SW480 (cell line): Measurements from ENCODE around the gene USH2A.

Experiments
- DNase-seq: peaks from one replicate; pipeline ENCODE4 v3.0.0-alpha.2; 2016; ENCODE audit warnings: low spot score

USH2A gene

DNA sequence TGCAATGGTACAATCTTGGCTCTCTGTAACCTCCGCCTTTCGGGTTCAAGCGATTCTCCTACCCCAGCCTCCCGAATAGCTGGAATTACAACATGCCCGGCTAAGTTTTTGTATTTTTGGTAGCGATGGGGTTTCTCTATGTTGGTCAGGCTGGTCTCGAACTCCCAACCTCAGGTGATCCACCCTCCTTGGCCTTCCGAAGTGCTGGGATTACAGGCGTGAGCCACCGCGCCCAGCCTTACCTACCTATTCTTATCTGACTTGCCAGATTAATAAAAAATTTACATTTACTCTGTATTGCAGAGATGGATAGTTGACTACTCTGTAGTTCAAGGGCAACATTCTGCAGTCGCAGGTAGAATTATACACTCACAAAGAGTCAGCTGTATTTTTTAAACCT lies 496.6 kb downstream of the USH2A start:
- no peak for DNase-seq

DNA sequence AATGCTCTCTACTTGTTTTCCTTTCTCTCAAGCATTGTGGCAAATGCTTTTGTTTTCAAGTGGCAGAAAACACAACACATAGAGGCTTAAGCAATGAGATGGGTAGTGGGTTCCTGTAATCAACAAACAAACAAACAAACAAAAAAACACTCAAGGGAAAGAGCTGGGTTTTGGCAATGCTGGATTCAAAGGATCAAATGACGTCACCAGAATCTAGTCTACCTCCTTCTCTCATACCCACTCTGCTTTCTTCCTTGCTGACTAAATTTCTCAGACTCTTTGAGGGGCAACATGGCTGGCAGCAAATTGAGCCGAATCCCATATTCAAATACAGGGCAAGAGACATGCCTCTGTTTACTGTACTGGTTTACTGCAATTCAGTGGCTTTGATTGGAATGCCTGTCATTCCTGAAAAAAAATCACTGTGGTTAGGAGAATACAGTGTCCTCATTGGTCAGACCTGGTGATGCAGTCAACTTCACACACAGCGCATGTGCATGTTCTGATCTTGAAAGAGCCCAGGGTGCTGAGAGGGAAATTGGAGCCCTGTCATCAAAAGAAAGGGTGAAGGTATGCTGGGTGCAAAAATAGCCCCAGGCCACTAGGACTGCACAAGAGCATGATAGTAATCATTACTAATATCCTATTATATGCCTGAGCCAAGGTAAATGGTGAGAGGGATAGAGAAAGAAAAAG lies 500.0 kb downstream of the USH2A start:
- peak; percentile 35 for DNase-seq

GRCh38 chr1:215911406-215911968 lies 511.8 kb downstream of the USH2A start:
- no peak for DNase-seq

GRCh38 chr1:215905493-215906115 lies 517.6 kb downstream of the USH2A start:
- no peak for DNase-seq

DNA sequence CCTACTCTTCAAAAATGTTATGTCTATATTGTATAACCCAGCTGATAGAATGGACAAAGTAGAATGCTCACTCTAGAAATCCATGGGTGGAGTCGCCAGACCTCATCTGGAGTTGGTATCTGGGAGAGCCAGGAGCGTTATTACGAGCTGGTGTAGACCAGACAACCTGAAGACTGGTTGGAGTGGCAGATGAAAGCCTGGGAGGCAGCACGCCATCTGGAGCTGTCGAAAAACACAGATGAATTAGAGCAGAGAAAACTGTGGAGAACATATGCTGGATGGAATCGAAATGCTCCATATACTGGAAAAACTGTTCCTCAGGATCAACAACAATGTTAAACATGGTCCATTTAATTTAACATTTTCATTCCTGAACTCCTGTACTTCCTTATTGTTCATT lies 522.6 kb downstream of the USH2A start:
- DNase-seq, result no peak

DNA sequence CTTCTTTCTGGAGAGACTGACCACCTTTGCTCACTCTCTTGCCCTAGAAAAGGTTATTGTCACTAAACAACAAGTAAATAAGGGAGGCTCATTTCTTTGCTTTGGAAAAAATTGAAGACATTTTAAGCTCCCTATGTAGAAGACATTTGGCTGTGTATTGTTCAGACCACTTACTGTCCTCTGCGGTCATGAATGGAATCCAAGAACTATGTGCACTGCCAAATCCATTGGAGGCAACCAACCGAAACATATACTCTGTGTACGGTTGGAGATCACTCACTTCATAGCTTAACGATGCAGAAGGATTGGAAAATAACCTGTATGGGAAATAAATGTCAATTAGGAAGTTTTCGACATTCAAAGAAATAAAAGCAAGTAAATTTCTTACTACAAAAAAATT lies 523.3 kb downstream of the USH2A start:
- DNase-seq, result no peak

DNA sequence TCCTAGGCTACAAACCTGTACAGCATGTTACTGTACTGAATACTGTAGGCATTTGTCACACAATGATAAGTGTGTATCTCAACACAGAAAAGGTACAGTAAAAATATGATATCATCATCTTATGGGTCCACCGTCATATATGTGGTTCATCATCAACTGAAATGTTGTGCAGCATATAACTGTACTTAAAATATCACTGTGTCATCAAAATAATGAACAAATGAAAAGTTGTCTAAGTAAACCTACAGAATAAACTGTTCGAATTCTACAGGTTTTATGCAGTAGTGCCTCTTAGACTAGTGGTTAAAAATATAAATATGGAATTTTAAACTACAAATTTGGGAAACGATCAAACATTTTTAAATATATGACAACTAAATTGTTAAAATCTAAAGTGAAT lies 527.4 kb downstream of the USH2A start:
- DNase-seq, result no peak

DNA sequence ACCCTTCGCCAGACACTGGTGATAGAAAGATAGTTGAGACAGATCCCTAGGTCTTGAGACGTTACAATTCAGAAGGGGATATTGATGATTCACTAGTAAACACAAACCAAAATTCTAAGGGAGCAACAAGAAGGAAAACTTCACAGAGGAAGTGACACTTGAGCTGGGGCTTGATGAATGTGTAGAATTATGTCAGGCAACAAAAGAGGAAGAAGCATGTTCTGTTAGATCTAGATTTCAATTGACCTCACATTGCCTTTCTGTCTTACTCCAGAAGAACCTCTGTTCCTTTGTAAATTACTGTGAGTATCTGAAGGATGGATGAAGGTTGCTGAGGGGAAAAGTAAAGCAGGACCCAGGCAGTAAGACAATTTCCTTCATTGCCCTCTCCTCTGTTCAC lies 528.0 kb downstream of the USH2A start:
- DNase-seq, result no peak

- no peak for DNase-seq
Measured at GRCh38 chr1:215894617-215895016, 528.6 kb downstream of the USH2A start.

DNA sequence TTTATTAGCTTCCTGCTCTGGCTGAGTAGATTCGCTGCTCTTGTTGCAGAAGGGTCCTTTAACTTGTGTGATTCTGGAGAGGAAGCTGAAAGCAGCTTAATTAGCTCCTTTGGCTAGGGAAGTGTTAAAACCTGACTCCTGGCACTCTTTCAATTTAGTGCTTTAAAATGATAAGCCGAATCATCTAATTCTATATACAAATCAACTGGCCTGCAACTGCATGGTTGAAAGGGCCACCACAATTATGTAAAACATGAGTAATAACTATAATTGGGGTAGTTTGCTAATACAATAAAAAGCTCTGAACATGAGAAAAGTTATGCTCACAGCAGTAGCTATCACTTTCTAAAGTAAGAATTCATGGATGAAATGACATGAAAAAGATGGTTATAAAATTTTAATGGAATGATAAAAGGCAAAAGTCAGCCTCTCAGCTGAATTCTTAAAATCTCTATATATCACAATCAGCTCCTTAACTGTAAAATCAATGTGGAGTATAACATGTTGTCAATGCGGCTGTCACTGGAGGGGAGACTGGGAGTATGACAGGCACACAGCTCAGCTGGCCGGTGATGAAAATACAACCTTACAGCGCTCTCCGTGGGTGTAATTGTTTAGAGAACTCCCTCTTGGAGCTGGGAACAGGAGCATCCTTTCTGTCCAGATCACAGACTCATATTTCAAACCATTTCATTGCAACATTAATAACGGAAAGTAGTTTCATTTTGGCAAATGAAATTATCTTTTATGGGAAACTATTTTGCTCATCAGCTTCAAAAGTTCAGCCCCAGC lies 531.8 kb downstream of the USH2A start:
- DNase-seq, result no peak

DNA sequence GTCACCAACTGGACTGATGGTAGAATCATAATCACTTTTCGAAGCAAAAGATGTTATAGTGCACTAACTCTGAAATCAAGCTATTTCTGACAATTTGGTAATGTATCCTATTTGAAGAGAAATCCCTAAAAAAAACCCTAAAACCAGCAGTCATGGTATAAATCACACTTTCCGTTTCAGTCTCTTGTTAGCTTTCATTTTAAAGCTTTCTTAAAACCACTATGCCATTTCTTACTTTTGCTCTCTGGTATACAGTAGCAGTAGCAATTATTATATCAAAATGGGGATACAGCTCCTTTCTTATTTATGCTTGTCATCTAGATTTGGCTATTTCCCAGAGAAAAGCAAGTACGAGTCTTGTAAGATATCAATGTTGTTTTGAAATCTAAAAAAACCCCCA lies 532.8 kb downstream of the USH2A start:
- DNase-seq, result no peak

GRCh38 chr1:215889871-215890270 lies 533.4 kb downstream of the USH2A start:
- no peak for DNase-seq

- no peak for DNase-seq
Measured at GRCh38 chr1:215888159-215888558, 535.1 kb downstream of the USH2A start.

DNA sequence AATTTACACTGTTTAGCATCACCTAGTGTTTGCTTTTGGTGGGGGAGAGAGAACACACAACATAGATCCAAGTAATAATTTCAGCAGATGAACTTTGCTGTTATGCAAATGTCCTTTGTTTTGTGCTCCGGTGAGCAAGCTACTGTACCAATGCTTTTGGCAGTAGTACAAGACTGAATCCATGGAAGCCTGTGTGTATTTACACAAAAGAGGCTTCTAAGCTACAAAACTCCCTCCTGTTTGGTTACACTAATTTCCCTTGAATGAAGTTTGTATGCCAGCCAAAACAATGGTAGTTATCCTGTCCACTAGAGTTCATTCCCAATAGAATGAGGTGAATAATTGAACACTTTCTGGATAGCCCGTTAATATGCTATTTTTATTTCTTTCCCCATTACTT lies 535.6 kb downstream of the USH2A start:
- DNase-seq, result no peak

- DNase-seq, result no peak
Measured at GRCh38 chr1:215883004-215883403, 540.2 kb downstream of the USH2A start.

- no peak for DNase-seq
Measured at GRCh38 chr1:215878843-215879242, 544.4 kb downstream of the USH2A start.

GRCh38 chr1:215878128-215878527 lies 545.1 kb downstream of the USH2A start:
- DNase-seq, result no peak

DNA sequence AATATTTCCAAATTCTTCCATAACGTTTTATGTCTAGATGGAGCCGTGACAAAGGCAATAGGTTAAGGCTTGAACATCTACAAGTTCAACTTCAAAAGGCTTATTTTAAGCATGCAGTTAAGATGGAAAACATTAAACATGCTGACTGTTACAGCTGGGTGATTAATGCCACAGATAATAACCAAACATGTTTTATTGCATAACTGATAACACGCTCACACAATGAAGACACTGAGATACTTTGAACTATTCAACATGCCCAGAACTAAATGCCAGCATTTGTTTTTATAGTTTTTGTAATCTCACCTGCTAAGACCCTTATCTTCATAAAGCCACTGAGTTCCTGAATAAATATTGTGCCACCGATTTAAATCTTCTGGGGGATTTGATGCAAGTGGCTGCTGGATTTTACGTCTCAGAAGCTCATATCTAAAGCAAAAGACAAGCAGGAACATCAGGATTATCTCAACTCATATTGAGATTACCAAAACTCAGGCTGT lies 545.7 kb downstream of the USH2A start:
- DNase-seq, result no peak

GRCh38 chr1:215875712-215876111 lies 547.5 kb downstream of the USH2A start:
- DNase-seq, result no peak

- DNase-seq, result no peak
Measured at GRCh38 chr1:215875236-215875635, 548.0 kb downstream of the USH2A start.

- DNase-seq, result no peak
Measured at GRCh38 chr1:215872658-215873057, 550.6 kb downstream of the USH2A start.

DNA sequence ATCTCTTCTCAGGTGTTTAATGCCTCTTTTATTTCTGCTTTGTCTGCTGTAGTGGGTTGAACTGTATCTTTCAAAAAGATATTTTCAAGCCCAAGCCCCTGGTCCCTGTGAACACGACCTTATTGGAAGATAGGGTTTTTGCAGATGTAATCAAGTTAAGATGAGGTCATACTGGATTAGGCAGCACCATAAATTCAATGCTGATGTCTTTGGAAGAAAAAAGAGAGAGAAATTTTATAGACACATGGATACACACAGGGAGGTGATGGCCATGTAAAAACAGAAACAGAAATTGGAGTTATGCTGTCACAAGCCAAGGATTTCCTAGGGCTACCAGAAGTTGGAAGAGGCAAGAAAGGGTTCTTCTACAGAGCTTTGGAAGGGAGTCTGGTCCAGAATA lies 554.7 kb downstream of the USH2A start:
- DNase-seq, result no peak

- no peak for DNase-seq
Measured at GRCh38 chr1:215865060-215865459, 558.2 kb downstream of the USH2A start.
